Measurements from ENCODE around the gene MAVS. TPM values are rescaled to one million over a fixed set of nuclear protein-coding genes. Genes with fewer than 3 reads are reported as not detected.
"Not testable (repeated sequence)": the region's sequence is repeated elsewhere in the genome, so short reads cannot be mapped to it uniquely, and the experiment has no call there.

The MAVS gene
- total RNA-seq, 1 donor from 2014 or later: 35.0 TPM

GRCh38 chr20:3896302-3896701 is 49.7 kb downstream of the MAVS start:
- intact Hi-C loops (cut with DNase I): no loop called here
- DNase-seq (ENCODE audit: missing footprints): no peak

GRCh38 chr20:3896853-3897583 is 50.4 kb downstream of the MAVS start:
- intact Hi-C loops (cut with DNase I): no loop called here
- no peak for ATAC-seq
- DNase-seq (ENCODE audit: missing footprints): no peak

More at GRCh38 chr20:3896302-3896701, 49.7 kb downstream of the MAVS start:
- ATAC-seq: no peak

GRCh38 chr20:3898181-3898580 is 51.5 kb downstream of the MAVS start:
- DNase-seq (ENCODE audit: missing footprints); intact Hi-C loops (cut with DNase I); ATAC-seq: not testable (repeated sequence)

GRCh38 chr20:3898639-3899038 is 52.0 kb downstream of the MAVS start:
- no peak for DNase-seq (ENCODE audit: missing footprints)
- intact Hi-C loops (cut with DNase I): no loop called here
- ATAC-seq: no peak

- ATAC-seq: peak; percentile 18
- intact Hi-C loops (cut with DNase I): no loop called here
- DNase-seq (ENCODE audit: missing footprints): no peak
Observed at GRCh38 chr20:3900187-3900604, 53.6 kb downstream of the MAVS start.

- intact Hi-C loops (cut with DNase I): no loop called here
- ATAC-seq (no peak), DNase-seq (ENCODE audit: missing footprints) (no peak)
Observed at GRCh38 chr20:3901028-3901705, 54.5 kb downstream of the MAVS start.

- intact Hi-C loops (cut with DNase I): no loop called here
- no peak for ATAC-seq
- DNase-seq (ENCODE audit: missing footprints): no peak
Observed at GRCh38 chr20:3901706-3902440, 55.2 kb downstream of the MAVS start.

- DNase-seq (ENCODE audit: missing footprints) (no peak), ATAC-seq (no peak)
- intact Hi-C loops (cut with DNase I): no loop called here
Observed at GRCh38 chr20:3902446-3902845, 55.8 kb downstream of the MAVS start.

GRCh38 chr20:3904224-3904623 is 57.6 kb downstream of the MAVS start:
- intact Hi-C loops (cut with DNase I): no loop called here
- ATAC-seq: no peak
- no peak for DNase-seq (ENCODE audit: missing footprints)

- ATAC-seq: no peak
- intact Hi-C loops (cut with DNase I): no loop called here
- DNase-seq (ENCODE audit: missing footprints): no peak
Observed at GRCh38 chr20:3904857-3905256, 58.2 kb downstream of the MAVS start.

GRCh38 chr20:3906744-3907721 is 60.4 kb downstream of the MAVS start:
- intact Hi-C loops (cut with DNase I); DNase-seq (ENCODE audit: missing footprints); ATAC-seq: not testable (repeated sequence)

- DNase-seq (ENCODE audit: missing footprints): peak; percentile 77
- ATAC-seq: peak; percentile 89
- intact Hi-C loops (cut with DNase I): no loop called here
Observed at GRCh38 chr20:3908667-3909066, 62.0 kb downstream of the MAVS start.

- ATAC-seq (no peak), DNase-seq (ENCODE audit: missing footprints) (no peak)
- intact Hi-C loops (cut with DNase I): no loop called here
Observed at GRCh38 chr20:3909952-3910366, 63.3 kb downstream of the MAVS start.

- no peak for ATAC-seq
- intact Hi-C loops (cut with DNase I): no loop called here
- DNase-seq (ENCODE audit: missing footprints): no peak
Observed at GRCh38 chr20:3910853-3911252, 64.2 kb downstream of the MAVS start.

GRCh38 chr20:3911956-3912355 is 65.3 kb downstream of the MAVS start:
- intact Hi-C loops (cut with DNase I): no loop called here
- ATAC-seq (no peak), DNase-seq (ENCODE audit: missing footprints) (no peak)

GRCh38 chr20:3914446-3914845 is 67.8 kb downstream of the MAVS start:
- ATAC-seq (no peak), DNase-seq (ENCODE audit: missing footprints) (no peak)
- intact Hi-C loops (cut with DNase I): no loop called here

GRCh38 chr20:3915691-3916090 is 69.1 kb downstream of the MAVS start:
- ATAC-seq: no peak
- DNase-seq (ENCODE audit: missing footprints): no peak
- intact Hi-C loops (cut with DNase I): no loop called here

GRCh38 chr20:3916364-3916763 is 69.7 kb downstream of the MAVS start:
- no peak for ATAC-seq
- DNase-seq (ENCODE audit: missing footprints): no peak
- intact Hi-C loops (cut with DNase I): no loop called here

- intact Hi-C loops (cut with DNase I): no loop called here
- no peak for ATAC-seq
- no peak for DNase-seq (ENCODE audit: missing footprints)
Observed at GRCh38 chr20:3919352-3919751, 72.7 kb downstream of the MAVS start.

Measured in Right ventricle myocardium inferior (tissue), 1 donor.